HepG2 (cell line): ENCODE results near the gene FSTL1. TPM values are rescaled to one million over a fixed set of nuclear protein-coding genes. Genes with fewer than 3 reads are reported as not detected.

Experiments
- ATAC-seq: fragments of 200-7000 bp; cut with Tn5 transposase; 3 replicates; pipeline ENCODE4 v1.9.1; 2020; ENCODE audit warnings: mild to moderate bottlenecking, moderate library complexity
- BruUV-seq: library from RNA; stranded (reverse); fragments of 400-500 nt; replicated peaks from 2 replicates; lab custom pipeline; 2021; lab: Mats Ljungman, UMichigan
- CTCF ChIA-PET: fragments of 300-600 bp; formaldehyde crosslinking; extraction: SDS; loops from one replicate; lab custom pipeline; 2021; ENCODE audit warnings: low total read pairs, inconsistent platforms, low intra/inter-chr PET ratio; lab: Yijun Ruan, JAX
- POLR2A ChIA-PET: fragments of 350-600 bp; sonication (Branson Sonifier 250); formaldehyde crosslinking; loops from one replicate; lab custom pipeline; 2020; ENCODE audit warnings: antibody characterized with exemption, inconsistent platforms; lab: Yijun Ruan, JAX
- DNase-seq: peaks from one replicate; pipeline ENCODE4 v3.0.0-alpha.2; 2015; ENCODE audit warnings: low spot score
- FAIRE-seq: peaks from 3 replicates; lab custom pipeline; 2011; peaks lifted over from hg19 to GRCh38; lab: Jason Lieb, UNC
- H2AFZ ChIP-seq: one replicate; pipeline ENCODE4 v1.6.1; 2011; ENCODE audit warnings: low read length, inconsistent platforms
- H3K27ac ChIP-seq: fragments of 300-600 bp; 3 replicates; pipeline ENCODE4 v1.8.0; 2011; ENCODE audit warnings: mixed run types, mild to moderate bottlenecking, mixed read lengths, low read length, inconsistent platforms; ENCODE audit not compliant: insufficient read depth; ENCODE audit errors: extremely low read length
- H3K27me3 ChIP-seq, 2 experiments: fragments of 200-600 bp in 1 of 2; 2 replicates in 1 of 2; 3 replicates in 1 of 2; pipeline versions ENCODE4 v1.6.0 to v1.8.0; 2011; ENCODE audit warnings: low read length in 2 of 2, mild to moderate bottlenecking in 2 of 2, moderate library complexity in 2 of 2, inconsistent platforms in 1 of 2; ENCODE audit not compliant: insufficient read depth in 2 of 2, control insufficient read depth in 1 of 2
- H3K36me3 ChIP-seq, 2 experiments: fragments of 200-600 bp in 1 of 2; replicated peaks in 1 of 2; 2 replicates in 1 of 2; 3 replicates in 1 of 2; pipeline versions ENCODE4 v1.5.1 to v1.8.0; 2011; ENCODE audit warnings: low read length in 2 of 2, inconsistent platforms in 1 of 2; ENCODE audit not compliant: insufficient read depth in 2 of 2, control insufficient read depth in 1 of 2
- H3K4me1 ChIP-seq: 2 replicates; pipeline ENCODE4 v1.5.1; 2012; ENCODE audit warnings: low read length, inconsistent platforms; ENCODE audit not compliant: insufficient read depth
- H3K4me2 ChIP-seq: 2 replicates; pipeline ENCODE4 v1.6.0; 2011; ENCODE audit warnings: low read depth, low read length, inconsistent platforms
- H3K4me3 ChIP-seq, 3 experiments: fragments of 200-600 bp in 1 of 3; sonication (generic), shearing (Covaris generic) in 1 of 3; replicated peaks in 1 of 3; 2 replicates each; pipeline ENCODE4 v1.5.1; 2011 to 2016; ENCODE audit warnings: low read length in 3 of 3, inconsistent platforms in 2 of 3, low read depth in 2 of 3, mild to moderate bottlenecking in 2 of 3, control low read depth in 1 of 3, mixed read lengths in 1 of 3; ENCODE audit not compliant: insufficient read depth in 1 of 3
- H3K79me2 ChIP-seq: one replicate; pipeline ENCODE4 v1.6.1; 2011; ENCODE audit warnings: low read length, inconsistent platforms; ENCODE audit not compliant: insufficient read depth
- H3K9ac ChIP-seq: 2 replicates; pipeline ENCODE4 v1.6.0; 2011; ENCODE audit warnings: mild to moderate bottlenecking, low read depth, low read length, inconsistent platforms; ENCODE audit not compliant: insufficient read depth
- H3K9me3 ChIP-seq: 2 replicates; pipeline ENCODE4 v1.5.1; 2012; ENCODE audit warnings: mild to moderate bottlenecking, low read length
- H4K20me1 ChIP-seq: 2 replicates; pipeline ENCODE4 v1.6.0; 2011; ENCODE audit warnings: inconsistent platforms, mild to moderate bottlenecking, low read length, moderate library complexity; ENCODE audit not compliant: insufficient read depth
- GZF1 ChIP-seq: sonication (generic); formaldehyde crosslinking; IDR thresholded peaks from 2 replicates; pipeline ENCODE4 v1.5.1; 2020; ENCODE audit warnings: mild to moderate bottlenecking, missing genetic modification reagents
- PHF20 ChIP-seq: sonication (generic); formaldehyde crosslinking; IDR thresholded peaks from 2 replicates; pipeline ENCODE4 v1.5.0; 2020; ENCODE audit warnings: mild to moderate bottlenecking, missing genetic modification reagents
- ZFP82 ChIP-seq: sonication (generic); formaldehyde crosslinking; IDR thresholded peaks from 2 replicates; pipeline ENCODE4 v1.5.1; 2020; ENCODE audit warnings: mild to moderate bottlenecking, missing genetic modification reagents, borderline replicate concordance
- ZNF558 ChIP-seq: sonication (generic); formaldehyde crosslinking; IDR thresholded peaks from 2 replicates; pipeline ENCODE4 v1.9.0; 2022; ENCODE audit warnings: mild to moderate bottlenecking, missing genetic modification reagents, borderline replicate concordance
- WGBS: methylation state at CpG from one replicate; pipeline ENCODE4 v1.1.6; 2017; ENCODE audit warnings: low lambda C conversion rate; 5-methylcytosine and 5-hydroxymethylcytosine counted together
- in situ Hi-C: cut with HindIII; loops from 2 replicates; pipeline ENCODE4 v1.10.0; 2017; ENCODE audit warnings: low pct_unique_long_range_greater_than_20kb; ENCODE audit not compliant: extremely low pct_ligation_motif_present
- intact Hi-C: fragments of 100-400 bp; cut with micrococcal nuclease; formaldehyde crosslinking; loops from one replicate; pipeline ENCODE4 v1.10.0; 2022; ENCODE audit not compliant: unreplicated experiment
- polyA plus RNA-seq, 8 experiments: library from polyadenylated mRNA; depleted of rRNA in 3 of 8; stranded (reverse) in 7 of 8; unstranded in 1 of 8; fragments of >200 nt; fragmentation: Illumina TruSeq in 4 of 8; extraction: Trizol in 4 of 8; gene quantifications; 2 replicates each; pipeline versions ENCODE4 v1.2.1 to v1.2.3, GENCODE V29; 2011 to 2016; ENCODE audit warnings: low read depth in 4 of 8, missing spikeins in 1 of 8, mixed read lengths in 1 of 8; ENCODE audit not compliant: insufficient read depth in 1 of 8
- total RNA-seq, 5 experiments: library from RNA; depleted of rRNA; stranded (reverse); fragments of >200 nt; fragmentation: Illumina TruSeq; extraction: Trizol; gene quantifications; 2 replicates each; pipeline ENCODE4 v1.2.3, GENCODE V29; 2016; ENCODE audit warnings: low read depth in 1 of 5
- TF ChIP-seq, protein P1 (sequence below): sonication (generic); formaldehyde crosslinking; IDR thresholded peaks from 2 replicates; pipeline ENCODE4 v1.9.0; 2021; ENCODE audit warnings: missing genetic modification reagents, borderline replicate concordance
- TF ChIP-seq, protein P2 (sequence below): IDR thresholded peaks from 2 replicates; pipeline ENCODE4 v1.6.1; 2016; ENCODE audit warnings: low read depth, missing genetic modification reagents, missing compliant biosample characterization
- TF ChIP-seq, protein P3 (sequence below): sonication (generic); formaldehyde crosslinking; conservative IDR thresholded peaks from 2 replicates; pipeline ENCODE4 v1.4.0; 2020; ENCODE audit warnings: missing genetic modification reagents

FSTL1 gene
- total and polyA plus RNA-seq, 2 of the 13 experiments (the other 11 are each of a cell fraction or from before 2014, with no cell fraction given): 0.07 to 0.29 TPM

- no peak for FAIRE-seq
- no peaks in the 10 kb centered on the region for H3K9me3 ChIP-seq
- no peak overlapping the region for H2AFZ ChIP-seq
- in situ Hi-C loops: no loop called here
- 38% methylated on average over 4 of the region's 4 CpGs for WGBS
- no peak overlapping the region for H3K27ac ChIP-seq
- TF ChIP-seq ZFP82 (CRISPR knock-in tag) (no peak), GZF1 (no peak), ZNF558 (CRISPR knock-in tag) (no peak), PHF20 (no peak)
- TF ChIP-seq, protein P1, sequence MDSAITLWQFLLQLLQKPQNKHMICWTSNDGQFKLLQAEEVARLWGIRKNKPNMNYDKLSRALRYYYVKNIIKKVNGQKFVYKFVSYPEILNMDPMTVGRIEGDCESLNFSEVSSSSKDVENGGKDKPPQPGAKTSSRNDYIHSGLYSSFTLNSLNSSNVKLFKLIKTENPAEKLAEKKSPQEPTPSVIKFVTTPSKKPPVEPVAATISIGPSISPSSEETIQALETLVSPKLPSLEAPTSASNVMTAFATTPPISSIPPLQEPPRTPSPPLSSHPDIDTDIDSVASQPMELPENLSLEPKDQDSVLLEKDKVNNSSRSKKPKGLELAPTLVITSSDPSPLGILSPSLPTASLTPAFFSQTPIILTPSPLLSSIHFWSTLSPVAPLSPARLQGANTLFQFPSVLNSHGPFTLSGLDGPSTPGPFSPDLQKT (CRISPR knock-in tag): no peak
- TF ChIP-seq, protein P2, sequence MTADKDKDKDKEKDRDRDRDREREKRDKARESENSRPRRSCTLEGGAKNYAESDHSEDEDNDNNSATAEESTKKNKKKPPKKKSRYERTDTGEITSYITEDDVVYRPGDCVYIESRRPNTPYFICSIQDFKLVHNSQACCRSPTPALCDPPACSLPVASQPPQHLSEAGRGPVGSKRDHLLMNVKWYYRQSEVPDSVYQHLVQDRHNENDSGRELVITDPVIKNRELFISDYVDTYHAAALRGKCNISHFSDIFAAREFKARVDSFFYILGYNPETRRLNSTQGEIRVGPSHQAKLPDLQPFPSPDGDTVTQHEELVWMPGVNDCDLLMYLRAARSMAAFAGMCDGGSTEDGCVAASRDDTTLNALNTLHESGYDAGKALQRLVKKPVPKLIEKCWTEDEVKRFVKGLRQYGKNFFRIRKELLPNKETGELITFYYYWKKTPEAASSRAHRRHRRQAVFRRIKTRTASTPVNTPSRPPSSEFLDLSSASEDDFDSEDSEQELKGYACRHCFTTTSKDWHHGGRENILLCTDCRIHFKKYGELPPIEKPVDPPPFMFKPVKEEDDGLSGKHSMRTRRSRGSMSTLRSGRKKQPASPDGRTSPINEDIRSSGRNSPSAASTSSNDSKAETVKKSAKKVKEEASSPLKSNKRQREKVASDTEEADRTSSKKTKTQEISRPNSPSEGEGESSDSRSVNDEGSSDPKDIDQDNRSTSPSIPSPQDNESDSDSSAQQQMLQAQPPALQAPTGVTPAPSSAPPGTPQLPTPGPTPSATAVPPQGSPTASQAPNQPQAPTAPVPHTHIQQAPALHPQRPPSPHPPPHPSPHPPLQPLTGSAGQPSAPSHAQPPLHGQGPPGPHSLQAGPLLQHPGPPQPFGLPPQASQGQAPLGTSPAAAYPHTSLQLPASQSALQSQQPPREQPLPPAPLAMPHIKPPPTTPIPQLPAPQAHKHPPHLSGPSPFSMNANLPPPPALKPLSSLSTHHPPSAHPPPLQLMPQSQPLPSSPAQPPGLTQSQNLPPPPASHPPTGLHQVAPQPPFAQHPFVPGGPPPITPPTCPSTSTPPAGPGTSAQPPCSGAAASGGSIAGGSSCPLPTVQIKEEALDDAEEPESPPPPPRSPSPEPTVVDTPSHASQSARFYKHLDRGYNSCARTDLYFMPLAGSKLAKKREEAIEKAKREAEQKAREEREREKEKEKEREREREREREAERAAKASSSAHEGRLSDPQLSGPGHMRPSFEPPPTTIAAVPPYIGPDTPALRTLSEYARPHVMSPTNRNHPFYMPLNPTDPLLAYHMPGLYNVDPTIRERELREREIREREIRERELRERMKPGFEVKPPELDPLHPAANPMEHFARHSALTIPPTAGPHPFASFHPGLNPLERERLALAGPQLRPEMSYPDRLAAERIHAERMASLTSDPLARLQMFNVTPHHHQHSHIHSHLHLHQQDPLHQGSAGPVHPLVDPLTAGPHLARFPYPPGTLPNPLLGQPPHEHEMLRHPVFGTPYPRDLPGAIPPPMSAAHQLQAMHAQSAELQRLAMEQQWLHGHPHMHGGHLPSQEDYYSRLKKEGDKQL (CRISPR knock-in tag): no peak
- TF ChIP-seq, protein P3, sequence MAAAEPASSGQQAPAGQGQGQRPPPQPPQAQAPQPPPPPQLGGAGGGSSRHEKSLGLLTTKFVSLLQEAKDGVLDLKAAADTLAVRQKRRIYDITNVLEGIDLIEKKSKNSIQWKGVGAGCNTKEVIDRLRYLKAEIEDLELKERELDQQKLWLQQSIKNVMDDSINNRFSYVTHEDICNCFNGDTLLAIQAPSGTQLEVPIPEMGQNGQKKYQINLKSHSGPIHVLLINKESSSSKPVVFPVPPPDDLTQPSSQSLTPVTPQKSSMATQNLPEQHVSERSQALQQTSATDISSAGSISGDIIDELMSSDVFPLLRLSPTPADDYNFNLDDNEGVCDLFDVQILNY (CRISPR knock-in tag): no peak
- H3K4me1 ChIP-seq: no peaks in the 10 kb centered on the region
- peaks cover 0 to 18% of the 10 kb centered on the region in 2 experiments; a peak in 3 of 5 replicates for H3K27me3 ChIP-seq
- ATAC-seq: no peak
- no peak overlapping the region for H3K4me3 ChIP-seq
- CTCF ChIA-PET: no interaction called here
- intact Hi-C loops: no loop called here
- BruUV-seq: no TSS peak
- DNase-seq: no peak
- H3K79me2 ChIP-seq: no peaks in the 10 kb centered on the region
- H3K9ac ChIP-seq: no peak overlapping the region
- H3K36me3 ChIP-seq: no peaks in the 10 kb centered on the region
- no peaks in the 10 kb centered on the region for H4K20me1 ChIP-seq
- POLR2A ChIA-PET: no interaction called here
- no peak overlapping the region for H3K4me2 ChIP-seq
Observed at GRCh38 chr3:120435621-120436020, 15.2 kb downstream of the FSTL1 start.
